ENCODE data around the gene MEGF8.

Gene MEGF8

DNA sequence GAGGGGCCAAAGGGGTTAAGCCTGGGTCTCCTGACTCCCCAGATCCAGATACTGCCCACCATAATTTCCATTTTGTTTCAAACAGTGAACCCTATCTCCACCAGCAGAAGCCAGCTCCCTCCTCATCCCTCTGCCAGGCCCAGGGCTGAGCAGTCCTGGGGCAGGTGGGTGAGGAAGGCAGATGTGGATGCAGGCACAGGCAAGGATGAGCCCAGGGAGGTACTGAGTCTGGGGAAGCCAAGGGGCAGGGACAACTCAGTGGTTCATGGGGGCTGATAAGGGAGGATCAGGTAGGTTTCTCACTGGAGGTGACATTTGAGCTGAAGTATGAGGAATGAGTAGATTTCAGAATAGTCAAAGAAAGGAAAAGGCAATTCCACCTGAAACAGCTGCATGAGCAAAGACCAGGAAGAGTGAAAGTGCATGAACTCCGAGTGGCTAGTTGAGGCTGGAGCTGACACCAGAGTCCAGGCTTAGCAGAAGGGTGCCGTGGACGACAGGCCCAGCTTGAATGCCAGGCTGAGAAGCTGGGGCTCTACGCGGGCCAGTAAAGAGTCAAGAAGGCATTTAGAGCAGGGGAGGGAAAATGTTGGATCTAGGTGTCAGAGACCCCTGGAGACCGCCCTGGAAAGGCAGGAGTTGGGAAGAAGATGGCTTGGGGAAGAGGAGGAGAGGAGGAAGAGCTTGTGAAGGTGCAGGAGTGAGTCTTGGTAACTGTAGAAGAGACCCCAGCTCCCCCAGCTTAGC, 46.1 kb upstream of the MEGF8 start:
- H4K8ac ChIP-seq (ENCODE audit: low read depth, low read length) = no peak overlapping the region
- H3K4me1 ChIP-seq (ENCODE audit: control insufficient read depth, low read depth, low read length) = peaks cover 13% of the 10 kb centered on the region
- peak overlapping the region; percentile 17 for H3K4me2 ChIP-seq (ENCODE audit: low read length)
- H3K23ac ChIP-seq (ENCODE audit: low read length) = no peak overlapping the region
- H3K27me3 ChIP-seq (ENCODE audit: insufficient read depth, low read length, poor library complexity) = no peaks in the 10 kb centered on the region
- no peak overlapping the region for H3K4me3 ChIP-seq (ENCODE audit: low read length)
- peak overlapping the region; percentile 46 for H2AK5ac ChIP-seq (ENCODE audit: low read length)
- H4K5ac ChIP-seq (ENCODE audit: low read length) = no peak overlapping the region
- H3K56ac ChIP-seq (ENCODE audit: low read length) = peak overlapping the region; percentile 71
- H3K79me2 ChIP-seq (ENCODE audit: control insufficient read depth, insufficient read depth, low read length) = no peaks in the 10 kb centered on the region
- no peak overlapping the region for H3K4ac ChIP-seq (ENCODE audit: low read depth, low read length)
- H3K36me3 ChIP-seq (ENCODE audit: control insufficient read depth, insufficient read depth, low read length) = peaks cover 2% of the 10 kb centered on the region
- DNase-seq = no peak
- H2BK120ac ChIP-seq (ENCODE audit: low read depth, low read length) = no peak overlapping the region
- no peak overlapping the region for H2BK5ac ChIP-seq (ENCODE audit: low read length)
- peak overlapping the region; percentile 50 for H3K9ac ChIP-seq (ENCODE audit: low read length)
- peaks cover 6% of the 10 kb centered on the region for H3K79me1 ChIP-seq (ENCODE audit: low read length)
- WGBS (ENCODE audit: extremely low coverage, insufficient coverage, low lambda C conversion rate) = no CpG with 5 or more reads among the region's 6 CpGs
- no peak overlapping the region for H2BK15ac ChIP-seq (replicated peaks; ENCODE audit: low read depth)
- no peak overlapping the region for H3K18ac ChIP-seq (ENCODE audit: low read length)
- H3K27ac ChIP-seq (ENCODE audit: low read depth, low read length) = no peak overlapping the region

DNA sequence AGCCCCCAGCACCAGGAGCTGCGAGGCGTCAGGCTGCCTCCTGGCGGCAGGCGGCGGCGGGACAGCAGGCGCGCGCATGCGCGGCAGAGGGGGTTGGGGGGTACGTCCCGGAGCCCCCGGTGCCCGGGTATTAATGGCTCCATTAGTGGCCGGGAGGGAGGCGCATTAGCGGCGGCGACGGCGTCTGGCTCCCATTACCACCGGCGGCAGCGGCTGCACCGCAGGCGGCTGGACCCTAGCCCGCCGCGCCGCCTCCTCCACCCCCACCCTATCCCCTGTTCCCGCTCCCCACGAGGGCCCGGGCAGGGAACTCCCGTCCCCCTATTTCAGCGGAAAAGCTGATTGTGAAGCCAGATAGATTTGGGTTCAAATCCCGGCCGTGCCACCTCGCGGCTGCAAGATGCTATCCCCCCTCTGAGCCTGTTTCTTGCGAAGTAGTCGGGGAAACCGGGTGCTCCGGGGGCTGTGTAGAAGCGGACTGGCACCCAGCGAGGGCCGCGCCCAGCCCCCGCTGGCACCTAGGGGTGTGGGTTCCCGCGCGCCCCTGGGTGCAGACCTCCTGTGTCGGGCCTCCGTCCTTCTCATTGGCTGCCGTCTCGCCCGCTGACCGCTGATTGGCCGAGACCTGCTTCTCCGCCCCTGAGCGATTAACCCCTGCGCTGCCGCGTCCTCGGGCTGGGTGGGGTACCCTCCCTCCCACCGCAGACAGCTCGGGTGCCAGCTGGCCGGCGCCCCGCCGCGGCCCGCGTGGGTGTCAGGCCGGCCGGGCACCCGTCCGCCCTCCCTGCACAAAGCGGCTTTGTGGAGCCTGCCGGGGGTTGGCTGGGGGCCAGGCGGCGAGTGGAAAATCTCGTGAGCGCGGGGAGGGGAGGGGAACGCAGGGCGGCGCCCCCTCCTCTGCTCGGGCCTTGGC, 45.3 kb upstream of the MEGF8 start:
- peaks cover 5% of the 10 kb centered on the region for H3K79me2 ChIP-seq (ENCODE audit: control insufficient read depth, insufficient read depth, low read length)
- H3K4me1 ChIP-seq (ENCODE audit: control insufficient read depth, low read depth, low read length) = peaks cover 13% of the 10 kb centered on the region
- peak overlapping the region; percentile 58 for H3K4me3 ChIP-seq (ENCODE audit: low read length)
- H3K27ac ChIP-seq (ENCODE audit: low read depth, low read length) = peak overlapping the region; percentile 65
- DNase-seq = peak; percentile 76
- no CpG with 5 or more reads among the region's 89 CpGs for WGBS (ENCODE audit: extremely low coverage, insufficient coverage, low lambda C conversion rate)
- H4K8ac ChIP-seq (ENCODE audit: low read depth, low read length) = peak overlapping the region; percentile 7
- H2BK5ac ChIP-seq (ENCODE audit: low read length) = no peak overlapping the region
- peak overlapping the region; percentile 86 for H3K18ac ChIP-seq (ENCODE audit: low read length)
- H3K4ac ChIP-seq (ENCODE audit: low read depth, low read length) = peak overlapping the region; percentile 71
- no peak overlapping the region for H2AK5ac ChIP-seq (ENCODE audit: low read length)
- peak overlapping the region; percentile 64 for H3K4me2 ChIP-seq (ENCODE audit: low read length)
- H3K79me1 ChIP-seq (ENCODE audit: low read length) = peaks cover 11% of the 10 kb centered on the region
- H2BK120ac ChIP-seq (ENCODE audit: low read depth, low read length) = peak overlapping the region; percentile 46
- no peak overlapping the region for H3K23ac ChIP-seq (ENCODE audit: low read length)
- no peaks in the 10 kb centered on the region for H3K27me3 ChIP-seq (ENCODE audit: insufficient read depth, low read length, poor library complexity)
- H2BK15ac ChIP-seq (replicated peaks; ENCODE audit: low read depth) = no peak overlapping the region
- no peaks in the 10 kb centered on the region for H3K36me3 ChIP-seq (ENCODE audit: control insufficient read depth, insufficient read depth, low read length)
- H3K9ac ChIP-seq (ENCODE audit: low read length) = peak overlapping the region; percentile 71
- H4K5ac ChIP-seq (ENCODE audit: low read length) = no peak overlapping the region
- peak overlapping the region; percentile 90 for H3K56ac ChIP-seq (ENCODE audit: low read length)

- H3K27me3 ChIP-seq (ENCODE audit: insufficient read depth, low read length, poor library complexity) = no peaks in the 10 kb centered on the region
- no peak overlapping the region for H3K23ac ChIP-seq (ENCODE audit: low read length)
- H3K4me2 ChIP-seq (ENCODE audit: low read length) = peak overlapping the region; percentile 64
- peak overlapping the region; percentile 46 for H2BK120ac ChIP-seq (ENCODE audit: low read depth, low read length)
- peak overlapping the region; percentile 58 for H3K4me3 ChIP-seq (ENCODE audit: low read length)
- peak overlapping the region; percentile 90 for H3K56ac ChIP-seq (ENCODE audit: low read length)
- H3K4me1 ChIP-seq (ENCODE audit: control insufficient read depth, low read depth, low read length) = peaks cover 13% of the 10 kb centered on the region
- peak overlapping the region; percentile 71 for H3K9ac ChIP-seq (ENCODE audit: low read length)
- no peak overlapping the region for H2AK5ac ChIP-seq (ENCODE audit: low read length)
- H3K79me1 ChIP-seq (ENCODE audit: low read length) = peaks cover 14% of the 10 kb centered on the region
- H2BK15ac ChIP-seq (replicated peaks; ENCODE audit: low read depth) = no peak overlapping the region
- peaks cover 10% of the 10 kb centered on the region for H3K79me2 ChIP-seq (ENCODE audit: control insufficient read depth, insufficient read depth, low read length)
- no CpG with 5 or more reads among the region's 20 CpGs for WGBS (ENCODE audit: extremely low coverage, insufficient coverage, low lambda C conversion rate)
- no peak overlapping the region for H4K5ac ChIP-seq (ENCODE audit: low read length)
- H3K36me3 ChIP-seq (ENCODE audit: control insufficient read depth, insufficient read depth, low read length) = no peaks in the 10 kb centered on the region
- peak overlapping the region; percentile 65 for H3K27ac ChIP-seq (ENCODE audit: low read depth, low read length)
- peak overlapping the region; percentile 86 for H3K18ac ChIP-seq (ENCODE audit: low read length)
- DNase-seq = peak; percentile 45
- H2BK5ac ChIP-seq (ENCODE audit: low read length) = no peak overlapping the region
- no peak overlapping the region for H4K8ac ChIP-seq (ENCODE audit: low read depth, low read length)
- peak overlapping the region; percentile 71 for H3K4ac ChIP-seq (ENCODE audit: low read depth, low read length)
These were observed 44.7 kb upstream of the MEGF8 start for GRCh38 chr19:42280815-42281145.

- H3K56ac ChIP-seq (ENCODE audit: low read length) = peak overlapping the region; percentile 90
- DNase-seq = peak; percentile 72
- no peak overlapping the region for H4K5ac ChIP-seq (ENCODE audit: low read length)
- peak overlapping the region; percentile 86 for H3K18ac ChIP-seq (ENCODE audit: low read length)
- no CpG with 5 or more reads among the region's 25 CpGs for WGBS (ENCODE audit: extremely low coverage, insufficient coverage, low lambda C conversion rate)
- no peak overlapping the region for H2AK5ac ChIP-seq (ENCODE audit: low read length)
- peak overlapping the region; percentile 71 for H3K4ac ChIP-seq (ENCODE audit: low read depth, low read length)
- H3K27ac ChIP-seq (ENCODE audit: low read depth, low read length) = peak overlapping the region; percentile 77
- H2BK15ac ChIP-seq (replicated peaks; ENCODE audit: low read depth) = peak overlapping the region; percentile 10
- H3K23ac ChIP-seq (ENCODE audit: low read length) = peak overlapping the region; percentile 18
- H3K4me2 ChIP-seq (ENCODE audit: low read length) = peak overlapping the region; percentile 1
- peaks cover 18% of the 10 kb centered on the region for H3K79me1 ChIP-seq (ENCODE audit: low read length)
- H3K79me2 ChIP-seq (ENCODE audit: control insufficient read depth, insufficient read depth, low read length) = peaks cover 13% of the 10 kb centered on the region
- H4K8ac ChIP-seq (ENCODE audit: low read depth, low read length) = peak overlapping the region; percentile 30
- no peak overlapping the region for H3K4me3 ChIP-seq (ENCODE audit: low read length)
- H3K4me1 ChIP-seq (ENCODE audit: control insufficient read depth, low read depth, low read length) = peaks cover 13% of the 10 kb centered on the region
- H2BK120ac ChIP-seq (ENCODE audit: low read depth, low read length) = peak overlapping the region; percentile 46
- no peak overlapping the region for H2BK5ac ChIP-seq (ENCODE audit: low read length)
- no peaks in the 10 kb centered on the region for H3K27me3 ChIP-seq (ENCODE audit: insufficient read depth, low read length, poor library complexity)
- no peaks in the 10 kb centered on the region for H3K36me3 ChIP-seq (ENCODE audit: control insufficient read depth, insufficient read depth, low read length)
- H3K9ac ChIP-seq (ENCODE audit: low read length) = peak overlapping the region; percentile 66
These were observed 44.1 kb upstream of the MEGF8 start for GRCh38 chr19:42281146-42281826.

- H3K18ac ChIP-seq (ENCODE audit: low read length) = peak overlapping the region; percentile 86
- peak overlapping the region; percentile 71 for H3K4ac ChIP-seq (ENCODE audit: low read depth, low read length)
- H3K4me3 ChIP-seq (ENCODE audit: low read length) = no peak overlapping the region
- H2BK120ac ChIP-seq (ENCODE audit: low read depth, low read length) = peak overlapping the region; percentile 39
- H4K5ac ChIP-seq (ENCODE audit: low read length) = peak overlapping the region; percentile 2
- H3K4me1 ChIP-seq (ENCODE audit: control insufficient read depth, low read depth, low read length) = peaks cover 13% of the 10 kb centered on the region
- peak overlapping the region; percentile 30 for H4K8ac ChIP-seq (ENCODE audit: low read depth, low read length)
- peak overlapping the region; percentile 89 for H2BK5ac ChIP-seq (ENCODE audit: low read length)
- H2BK15ac ChIP-seq (replicated peaks; ENCODE audit: low read depth) = no peak overlapping the region
- DNase-seq = peak; percentile 80
- H3K23ac ChIP-seq (ENCODE audit: low read length) = peak overlapping the region; percentile 29
- peak overlapping the region; percentile 90 for H3K56ac ChIP-seq (ENCODE audit: low read length)
- peak overlapping the region; percentile 1 for H3K4me2 ChIP-seq (ENCODE audit: low read length)
- peak overlapping the region; percentile 77 for H3K27ac ChIP-seq (ENCODE audit: low read depth, low read length)
- no peaks in the 10 kb centered on the region for H3K27me3 ChIP-seq (ENCODE audit: insufficient read depth, low read length, poor library complexity)
- whole genome bisulfite sequencing (ENCODE audit: extremely low coverage, insufficient coverage, low lambda C conversion rate) = no CpG with 5 or more reads among the region's 7 CpGs
- H3K9ac ChIP-seq (ENCODE audit: low read length) = peak overlapping the region; percentile 66
- H3K36me3 ChIP-seq (ENCODE audit: control insufficient read depth, insufficient read depth, low read length) = no peaks in the 10 kb centered on the region
- H3K79me1 ChIP-seq (ENCODE audit: low read length) = peaks cover 18% of the 10 kb centered on the region
- H2AK5ac ChIP-seq (ENCODE audit: low read length) = peak overlapping the region; percentile 98
- peaks cover 13% of the 10 kb centered on the region for H3K79me2 ChIP-seq (ENCODE audit: control insufficient read depth, insufficient read depth, low read length)
These were observed 43.3 kb upstream of the MEGF8 start for GRCh38 chr19:42281827-42282762.

Measured in mesendoderm (in vitro differentiated cells).